Gastrocnemius medialis (tissue), 4 donors: ENCODE results near the gene HOXA3. TPM values are rescaled to one million over a fixed set of nuclear protein-coding genes. Genes with fewer than 3 reads are reported as not detected.
A peak's percentile ranks its signal among the peaks of the same experiment; 100 is the strongest.

Source experiments
- ATAC-seq, 2 donors: fragments of 150-250 bp; one replicate each; pipeline ENCODE4 v1.9.1; 2016
- DNase-seq, 2 donors: peaks; one replicate each; pipeline ENCODE4 v3.0.0-alpha.2; 2019
- H3K27ac ChIP-seq, 4 donors: fragments of 200-600 bp; sonication (generic); 1 replicate in 1 of 4; 2 replicates in 3 of 4; pipeline ENCODE4 v1.5.1; 2016 to 2018; ENCODE audit warnings: mild to moderate bottlenecking in 2 of 4, moderate library complexity in 1 of 4
- H3K27me3 ChIP-seq, 3 donors: fragments of 200-600 bp; sonication (generic) in 2 of 3; 1 replicate in 1 of 3; 2 replicates in 2 of 3; pipeline versions ENCODE4 v1.5.1 to v1.6.0; 2016 to 2019; ENCODE audit warnings: mild to moderate bottlenecking in 1 of 3, moderate library complexity in 1 of 3
- H3K36me3 ChIP-seq, 2 donors: fragments of 200-600 bp; sonication (generic) in 1 of 2; one replicate each; pipeline ENCODE4 v1.5.1; 2017 to 2018
- H3K4me1 ChIP-seq, 2 donors: fragments of 200-600 bp; sonication (generic) in 1 of 2; one replicate each; pipeline ENCODE4 v1.5.1; 2016 to 2017; ENCODE audit warnings: mild to moderate bottlenecking in 2 of 2
- H3K4me3 ChIP-seq, 4 donors: fragments of 200-600 bp; sonication (generic) in 3 of 4; 1 replicate in 1 of 4; 2 replicates in 3 of 4; pipeline ENCODE4 v1.5.1; 2016 to 2019; ENCODE audit warnings: mild to moderate bottlenecking in 2 of 4
- H3K9me3 ChIP-seq, 3 donors: fragments of 200-600 bp; sonication (generic) in 2 of 3; 1 replicate in 1 of 3; 2 replicates in 2 of 3; pipeline ENCODE4 v1.5.1; 2016 to 2019
- CTCF ChIP-seq, 5 experiments: fragments of 450-650 bp in 3 of 5; fragments of 200-600 bp in 2 of 5; sonication (generic) in 2 of 5; IDR thresholded peaks in 4 of 5; conservative IDR thresholded peaks in 1 of 5; 1 replicate in 4 of 5; 2 replicates in 1 of 5; pipeline ENCODE4 v1.5.1; 2016 to 2019; ENCODE audit warnings: antibody characterized with exemption in 5 of 5, mild to moderate bottlenecking in 3 of 5, moderate library complexity in 3 of 5
- POLR2A ChIP-seq, 2 donors: fragments of 450-650 bp; IDR thresholded peaks; one replicate each; pipeline ENCODE4 v1.6.1; 2017; ENCODE audit warnings: antibody characterized with exemption in 2 of 2, mild to moderate bottlenecking in 2 of 2, moderate library complexity in 2 of 2
- in situ Hi-C, 4 donors: fragments of 200-750 bp; cut with MboI; loops; one replicate each; pipeline versions ENCODE4 v1.15.0 to v1.8.0; 2017; ENCODE audit warnings: low sequenced_read_pairs in 4 of 4
- intact Hi-C: fragments of 100-400 bp; cut with DNase I; formaldehyde crosslinking; loops from one replicate; pipeline ENCODE4 v1.15.1; 2023; ENCODE audit warnings: low total_unique reads
- total RNA-seq, 4 donors: library from RNA; depleted of rRNA; stranded (reverse); fragments of >200 nt; gene quantifications; one replicate each; pipeline versions ENCODE4 v1.1.0 to v1.2.3, GENCODE V29; 2016

HOXA3 gene
- total RNA-seq, 4 donors from 2014 or later: 0.53 to 6.2 (median 3.0) TPM

DNA sequence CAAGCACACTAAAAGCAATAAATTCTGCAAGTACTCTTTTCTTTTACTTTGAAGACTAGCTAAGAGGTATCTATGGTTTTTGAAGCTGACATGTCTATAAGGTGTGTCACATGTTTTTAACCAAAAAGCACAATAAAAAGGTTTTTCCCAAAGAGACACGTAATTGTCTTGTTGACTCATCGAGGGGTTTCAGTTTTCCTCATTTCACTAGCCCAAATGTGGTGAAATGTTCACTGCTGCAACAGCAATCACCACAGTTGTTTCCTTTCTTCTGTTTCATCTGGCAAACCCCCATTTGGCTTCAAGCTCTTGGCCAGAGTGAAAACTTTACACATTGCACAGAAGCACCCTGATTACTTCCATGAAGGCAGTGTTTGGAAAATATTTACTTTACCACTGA, 18.0 kb downstream of the HOXA3 start:
- TF ChIP-seq CTCF (IDR thresholded peaks at IDR 0.05 in 4 of 5, conservative IDR thresholded peaks at IDR 0.05 in 1 of 5) (no peak), POLR2A (IDR thresholded peaks at IDR 0.05) (no peak)
- intact Hi-C loops: loop anchor here (2.0 to 5.0 kb wide), 2 partner anchors 33 to 280 kb away; partner anchors contain the start of gene HOXA9
- H3K9me3 ChIP-seq: no peaks in the 10 kb centered on the region
- H3K4me3 ChIP-seq: peak overlapping the region in 1 of 4 donors; percentile 3
- no peaks in the 10 kb centered on the region for H3K36me3 ChIP-seq
- peak in 1 of 2 donors; percentile 78 for DNase-seq
- peak; percentile 51 to 75 for ATAC-seq
- in situ Hi-C loops: no loop called here
- peak overlapping the region; percentile 70 to 95 (median 78) for H3K27ac ChIP-seq
- no peaks in the 10 kb centered on the region for H3K27me3 ChIP-seq
- peaks cover 45 to 51% of the 10 kb centered on the region in 2 donors for H3K4me1 ChIP-seq

- intact Hi-C loops (loop anchor here (2.0 to 5.0 kb wide), 2 partner anchors 34 to 279 kb away; partner anchors contain the start of gene HOXA9), in situ Hi-C loops (no loop called here)
- Histone ChIP-seq H3K4me1 (peaks cover 52 to 58% of the 10 kb centered on the region in 2 donors), H3K9me3 (no peaks in the 10 kb centered on the region), H3K27me3 (no peaks in the 10 kb centered on the region), H3K36me3 (no peaks in the 10 kb centered on the region), H3K27ac (peak overlapping the region; percentile 70 to 95 (median 78)), H3K4me3 (peak overlapping the region in 1 of 4 donors; percentile 3)
- TF ChIP-seq POLR2A (IDR thresholded peaks at IDR 0.05): no peak
- no peak for TF ChIP-seq CTCF (IDR thresholded peaks at IDR 0.05 in 4 of 5, conservative IDR thresholded peaks at IDR 0.05 in 1 of 5)
- DNase-seq (no peak), ATAC-seq (no peak)
Observed at GRCh38 chr7:27133409-27134231, 18.8 kb downstream of the HOXA3 start.

GRCh38 chr7:27132978-27133377, 19.4 kb downstream of the HOXA3 start:
- Histone ChIP-seq H3K27me3 (no peaks in the 10 kb centered on the region), H3K27ac (peak overlapping the region; percentile 70 to 95 (median 78)), H3K36me3 (no peaks in the 10 kb centered on the region), H3K4me1 (peaks cover 58 to 59% of the 10 kb centered on the region in 2 donors), H3K9me3 (no peaks in the 10 kb centered on the region), H3K4me3 (no peak overlapping the region)
- in situ Hi-C loops: no loop called here
- TF ChIP-seq POLR2A (IDR thresholded peaks at IDR 0.05) (no peak), CTCF (IDR thresholded peaks at IDR 0.05 in 4 of 5, conservative IDR thresholded peaks at IDR 0.05 in 1 of 5) (no peak)
- intact Hi-C loops: loop anchor here (5.0 kb wide), 1 partner anchor 34 kb away; the partner anchor contains the start of gene HOXA9
- DNase-seq (no peak), ATAC-seq (no peak)

GRCh38 chr7:27132214-27132613, 20.2 kb downstream of the HOXA3 start:
- Histone ChIP-seq H3K27ac (peak overlapping the region in 2 of 4 donors; percentile 95 to 97), H3K4me1 (peaks cover 61 to 64% of the 10 kb centered on the region in 2 donors), H3K36me3 (no peaks in the 10 kb centered on the region), H3K4me3 (no peak overlapping the region), H3K27me3 (no peaks in the 10 kb centered on the region), H3K9me3 (no peaks in the 10 kb centered on the region)
- no peak for ATAC-seq
- no peak for DNase-seq
- in situ Hi-C loops: no loop called here
- TF ChIP-seq CTCF (IDR thresholded peaks at IDR 0.05 in 4 of 5, conservative IDR thresholded peaks at IDR 0.05 in 1 of 5) (no peak), POLR2A (IDR thresholded peaks at IDR 0.05) (no peak)
- intact Hi-C loops: loop anchor here (5.0 kb wide), 1 partner anchor 35 kb away; the partner anchor contains the start of gene HOXA9
